Lower lobe of right lung (tissue), 2 donors: ENCODE results near the gene CYP4X1. TPM values are rescaled to one million over a fixed set of nuclear protein-coding genes. Genes with fewer than 3 reads are reported as not detected.
A peak's percentile ranks its signal among the peaks of the same experiment; 100 is the strongest.
"Not testable (repeated sequence)": the region's sequence is repeated elsewhere in the genome, so short reads cannot be mapped to it uniquely, and the experiment has no call there.

Experiments
- ATAC-seq, 2 donors: fragments of 200-7000 bp; cut with Tn5 transposase; one replicate each; pipeline ENCODE4 v1.9.1; 2020 to 2022; ENCODE audit warnings: mild to moderate bottlenecking in 2 of 2, moderate library complexity in 2 of 2
- DNase-seq: peaks from one replicate; pipeline ENCODE4 v3.0.0-alpha.2; 2020
- H3K27ac ChIP-seq: fragments of 200-600 bp; one replicate; pipeline ENCODE4 v1.8.0; 2022
- H3K27me3 ChIP-seq: fragments of 200-600 bp; one replicate; pipeline ENCODE4 v1.8.0; 2022; ENCODE audit warnings: low read depth
- H3K36me3 ChIP-seq: fragments of 200-600 bp; one replicate; pipeline ENCODE4 v1.8.0; 2022; ENCODE audit warnings: mild to moderate bottlenecking
- H3K4me1 ChIP-seq: fragments of 200-600 bp; one replicate; pipeline ENCODE4 v1.8.0; 2022
- H3K4me3 ChIP-seq: fragments of 200-600 bp; one replicate; pipeline ENCODE4 v1.8.0; 2022; ENCODE audit warnings: mild to moderate bottlenecking
- H3K9me3 ChIP-seq: fragments of 200-600 bp; one replicate; pipeline ENCODE4 v1.8.0; 2022
- intact Hi-C: fragments of 100-400 bp; cut with DNase I; formaldehyde crosslinking; loops from one replicate; pipeline ENCODE4 v1.11.0; 2022
- long read RNA-seq: library from polyadenylated mRNA; unstranded; transcript quantifications from one replicate; pipeline ENCODE4 v2.0.0, GENCODE V29; 2021
- total RNA-seq: library from RNA; stranded (reverse); fragmentation: NEBNext Ultra II Directional; extraction: Animal tissue kit (Norgen Biotek cat#: 25700); gene quantifications from one replicate; pipeline ENCODE4 v1.2.1, GENCODE V29; 2021
- TF ChIP-seq, protein P1 (sequence below): fragments of 200-600 bp; IDR thresholded peaks from one replicate; pipeline ENCODE4 v1.8.0; 2022; ENCODE audit warnings: antibody characterized with exemption, mild to moderate bottlenecking
- donor health status: DM: no; HTN: yes; CAD: no; lungs with severe emphysema.

Gene CYP4X1
- 12.8 TPM for total RNA-seq
- long read RNA-seq, transcript CYP4X1-201 (12 exons, 2,357 nt): major isoform, 15 of 19 reads
- long read RNA-seq, partial matches to known transcripts: 1 of 19 reads
- long read RNA-seq, other reads (novel, unspliced or antisense): 3 of 19 reads

DNA sequence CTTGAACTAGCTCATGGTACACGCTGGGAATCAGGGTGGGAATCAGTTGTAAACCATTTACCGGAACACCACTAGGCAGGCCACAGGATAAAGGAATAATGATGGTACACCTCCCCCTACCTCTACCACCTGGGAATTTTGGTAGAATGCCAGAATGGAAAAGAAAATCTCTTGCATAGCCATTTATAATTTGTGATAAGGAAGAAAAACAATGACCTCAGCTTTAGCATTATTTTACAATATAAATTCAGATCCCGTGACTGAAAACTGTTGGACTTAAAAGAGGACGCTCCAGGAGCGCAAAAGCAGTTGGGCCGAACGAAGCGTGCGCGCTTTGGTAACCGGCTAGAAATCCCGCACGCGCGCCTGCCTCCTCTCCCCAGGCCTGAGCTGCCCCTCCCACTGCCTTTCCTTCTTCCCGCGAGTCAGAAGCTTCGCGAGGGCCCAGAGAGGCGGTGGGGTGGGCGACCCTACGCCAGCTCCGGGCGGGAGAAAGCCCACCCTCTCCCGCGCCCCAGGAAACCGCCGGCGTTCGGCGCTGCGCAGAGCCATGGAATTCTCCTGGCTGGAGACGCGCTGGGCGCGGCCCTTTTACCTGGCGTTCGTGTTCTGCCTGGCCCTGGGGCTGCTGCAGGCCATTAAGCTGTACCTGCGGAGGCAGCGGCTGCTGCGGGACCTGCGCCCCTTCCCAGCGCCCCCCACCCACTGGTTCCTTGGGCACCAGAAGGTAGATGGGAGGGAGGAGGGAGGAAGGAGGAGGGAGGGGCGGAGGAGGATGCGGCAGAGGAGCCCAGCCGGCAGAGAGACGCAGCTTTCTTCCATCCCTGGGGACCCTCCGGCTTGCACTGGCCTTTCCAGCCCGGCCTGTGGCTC is at the start of gene CYP4X1:
Gene CYP4X1 (plus strand): TSS at position 402 of the 873 bp plus-strand sequence. CDS start 149 bp downstream, at position 551.
- peak within 1 kb of the TSS; percentile 46 for H3K27ac ChIP-seq
- TF ChIP-seq, protein P1, sequence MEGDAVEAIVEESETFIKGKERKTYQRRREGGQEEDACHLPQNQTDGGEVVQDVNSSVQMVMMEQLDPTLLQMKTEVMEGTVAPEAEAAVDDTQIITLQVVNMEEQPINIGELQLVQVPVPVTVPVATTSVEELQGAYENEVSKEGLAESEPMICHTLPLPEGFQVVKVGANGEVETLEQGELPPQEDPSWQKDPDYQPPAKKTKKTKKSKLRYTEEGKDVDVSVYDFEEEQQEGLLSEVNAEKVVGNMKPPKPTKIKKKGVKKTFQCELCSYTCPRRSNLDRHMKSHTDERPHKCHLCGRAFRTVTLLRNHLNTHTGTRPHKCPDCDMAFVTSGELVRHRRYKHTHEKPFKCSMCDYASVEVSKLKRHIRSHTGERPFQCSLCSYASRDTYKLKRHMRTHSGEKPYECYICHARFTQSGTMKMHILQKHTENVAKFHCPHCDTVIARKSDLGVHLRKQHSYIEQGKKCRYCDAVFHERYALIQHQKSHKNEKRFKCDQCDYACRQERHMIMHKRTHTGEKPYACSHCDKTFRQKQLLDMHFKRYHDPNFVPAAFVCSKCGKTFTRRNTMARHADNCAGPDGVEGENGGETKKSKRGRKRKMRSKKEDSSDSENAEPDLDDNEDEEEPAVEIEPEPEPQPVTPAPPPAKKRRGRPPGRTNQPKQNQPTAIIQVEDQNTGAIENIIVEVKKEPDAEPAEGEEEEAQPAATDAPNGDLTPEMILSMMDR: no peak
- ATAC-seq (peak; percentile 72 to 82), DNase-seq (peak; percentile 59)
- peak within 1 kb of the TSS; percentile 54 for H3K4me3 ChIP-seq
- peaks cover 12% of the 10 kb centered on the region for H3K27me3 ChIP-seq
- no peaks in the 10 kb centered on the region for H3K36me3 ChIP-seq
- intact Hi-C loops: no loop called here
- peaks cover 11% of the 10 kb centered on the region for H3K4me1 ChIP-seq
- no peaks in the 10 kb centered on the region for H3K9me3 ChIP-seq

DNA sequence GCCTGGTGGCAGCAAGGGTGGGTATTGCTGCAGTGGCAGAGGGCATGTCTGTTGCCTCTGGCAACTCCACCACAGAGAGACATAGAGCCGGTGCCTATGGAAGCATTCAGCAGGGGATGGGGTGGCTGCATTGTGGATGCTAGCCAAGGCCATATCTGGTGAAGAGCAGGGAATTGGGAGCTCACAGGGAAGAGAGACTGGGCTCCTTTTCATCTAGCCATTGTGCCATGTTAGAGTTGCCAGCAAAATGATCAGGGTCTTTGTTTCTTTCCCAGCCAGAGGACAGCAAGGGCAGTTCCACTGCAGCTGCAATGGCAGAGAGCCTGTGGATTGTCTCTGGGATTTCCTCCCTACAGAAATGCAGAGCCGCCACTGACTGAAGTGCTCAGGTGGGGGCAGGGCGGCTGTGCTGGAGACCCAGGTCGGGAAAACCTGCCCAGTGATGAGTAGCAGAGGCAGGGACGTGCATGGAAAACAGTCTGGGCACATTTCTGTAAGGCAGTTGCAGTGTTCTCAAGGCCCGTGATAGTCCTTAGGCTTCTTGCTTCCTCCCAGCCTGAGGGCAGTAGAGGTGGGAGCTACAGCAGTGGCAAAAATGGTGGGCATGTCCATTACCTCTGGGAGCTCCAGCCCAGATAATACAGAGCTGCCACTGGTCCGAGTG is 40.2 kb upstream of the CYP4X1 start:
- no peaks in the 10 kb centered on the region for H3K4me1 ChIP-seq
- intact Hi-C loops: no loop called here
- ATAC-seq: no peak

DNA sequence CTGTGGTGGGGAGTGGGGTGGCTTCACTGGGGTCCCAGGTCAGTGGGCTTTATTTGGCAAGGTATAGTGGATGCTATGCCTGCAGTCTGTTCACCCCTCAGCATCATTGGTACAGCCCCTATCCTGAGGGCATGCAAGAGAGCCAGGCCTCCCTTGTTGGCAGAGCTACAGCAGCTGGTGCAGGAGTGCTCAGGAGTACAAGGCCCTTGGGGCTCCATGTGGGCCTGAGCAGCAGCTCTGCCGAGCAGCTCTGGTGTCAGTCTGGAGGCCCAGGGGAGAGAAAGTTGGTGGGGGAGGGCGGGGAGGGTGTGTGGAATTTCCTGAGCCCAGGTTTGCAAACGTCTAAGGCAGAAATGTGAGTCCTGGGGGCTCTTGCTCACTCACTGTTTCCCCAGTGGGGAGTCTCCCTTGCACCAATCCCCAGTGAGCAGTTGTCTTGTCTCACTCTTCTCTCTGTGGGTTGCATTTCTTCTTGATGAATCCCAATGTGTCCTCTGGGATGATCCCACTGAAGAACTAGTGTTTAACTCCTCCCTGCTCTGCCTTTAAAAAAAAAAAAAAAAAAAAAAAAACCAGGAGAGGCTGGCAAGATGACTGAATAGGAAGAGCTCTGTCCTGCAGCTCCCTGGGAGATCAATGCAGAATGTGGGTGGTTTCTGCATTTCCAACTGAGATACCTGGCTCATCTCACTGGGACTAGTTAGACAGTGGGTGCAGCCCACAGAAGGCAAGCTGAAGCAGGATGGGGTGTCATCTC is 39.5 kb upstream of the CYP4X1 start:
- no peak for ATAC-seq
- DNase-seq: no peak
- Histone ChIP-seq H3K4me3 (no peak overlapping the region), H3K4me1 (no peaks in the 10 kb centered on the region), H3K27me3 (no peaks in the 10 kb centered on the region), H3K36me3 (no peaks in the 10 kb centered on the region), H3K27ac (no peak overlapping the region), H3K9me3 (peaks cover 4% of the 10 kb centered on the region)
- intact Hi-C loops: no loop called here
- TF ChIP-seq, protein P1: no peak

More for the DNA sequence above, 40.2 kb upstream of the CYP4X1 start:
- H3K27me3 ChIP-seq: no peaks in the 10 kb centered on the region
- no peaks in the 10 kb centered on the region for H3K36me3 ChIP-seq
- no peak overlapping the region for H3K27ac ChIP-seq
- no peak for DNase-seq
- no peak overlapping the region for H3K4me3 ChIP-seq
- peaks cover 4% of the 10 kb centered on the region for H3K9me3 ChIP-seq
- TF ChIP-seq, protein P1: no peak

- H3K36me3 ChIP-seq, H3K27me3 ChIP-seq, H3K27ac ChIP-seq, ATAC-seq, H3K4me1 ChIP-seq, H3K9me3 ChIP-seq, H3K4me3 ChIP-seq, DNase-seq: not testable (repeated sequence)
- intact Hi-C loops: loop anchor here (10.0 kb wide), 1 partner anchor 246 kb away; no protein-coding TSS in a partner anchor
Observed at GRCh38 chr1:46990541-46990940, 32.9 kb upstream of the CYP4X1 start.

- Histone ChIP-seq H3K27ac (no peak overlapping the region), H3K27me3 (no peaks in the 10 kb centered on the region), H3K4me3 (no peak overlapping the region), H3K4me1 (no peaks in the 10 kb centered on the region), H3K9me3 (no peaks in the 10 kb centered on the region), H3K36me3 (no peaks in the 10 kb centered on the region)
- DNase-seq (no peak), ATAC-seq (peak; percentile 46 to 73)
- intact Hi-C loops: loop anchor here (10.0 kb wide), 1 partner anchor 247 kb away; no protein-coding TSS in a partner anchor
- TF ChIP-seq, protein P1: peak; percentile 17
Observed at GRCh38 chr1:46991083-46991923, 32.2 kb upstream of the CYP4X1 start.
